SHP77 (cell line): Measurements from ENCODE around the gene RPH3AL.
"Not testable (repeated sequence)": the region's sequence is repeated elsewhere in the genome, so short reads cannot be mapped to it uniquely, and the experiment has no call there.

Experiments
- DNase-seq, 2 experiments: peaks; one replicate each; lab custom pipeline; 2025; lab: John Stamatoyannopoulos, UW

The RPH3AL gene

DNA sequence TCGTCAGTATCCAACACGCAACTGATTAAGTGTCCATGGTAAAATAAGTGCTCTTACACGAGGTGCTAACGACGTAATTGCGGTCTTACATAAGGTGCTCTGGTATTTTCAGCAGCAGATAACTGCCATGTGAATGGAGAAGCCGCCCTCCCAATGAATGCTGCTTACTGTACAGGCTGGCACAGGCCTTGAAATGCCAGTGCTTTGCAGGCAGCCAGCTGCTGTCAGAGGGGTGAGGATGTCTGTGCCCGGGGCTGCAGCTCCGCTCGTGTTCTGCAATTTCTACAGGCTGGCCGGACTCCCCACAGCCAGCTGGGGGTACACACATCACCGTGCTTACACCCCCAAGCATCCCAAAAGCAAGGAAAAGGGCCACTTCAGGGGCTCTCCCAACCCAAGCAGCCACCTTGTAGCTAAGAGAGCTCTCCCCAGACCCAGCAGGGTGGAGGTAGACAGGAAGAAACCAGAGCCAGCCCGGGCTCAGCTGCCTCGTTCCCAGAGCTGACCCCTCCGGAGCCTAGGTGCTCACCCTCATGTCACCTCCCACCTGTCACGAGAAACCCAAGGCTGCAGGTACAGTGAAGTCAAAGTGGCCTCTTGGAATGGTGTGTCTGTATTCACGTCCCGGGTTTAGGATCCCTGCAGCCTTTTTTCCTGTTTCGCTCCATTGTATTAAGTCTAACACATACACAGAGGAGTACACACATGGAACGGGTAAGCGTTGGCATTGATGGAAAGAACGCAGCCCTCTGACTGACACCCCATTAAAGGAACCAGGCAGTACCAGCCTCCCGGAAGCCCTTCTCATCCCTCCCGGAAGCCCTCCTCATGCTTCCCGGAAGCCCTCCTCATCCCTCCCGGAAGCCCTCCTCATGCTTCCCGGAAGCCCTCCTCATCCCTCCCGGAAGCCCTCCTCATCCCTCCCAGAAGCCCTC lies 27.2 kb upstream of the RPH3AL start:
- no peak for DNase-seq

DNA sequence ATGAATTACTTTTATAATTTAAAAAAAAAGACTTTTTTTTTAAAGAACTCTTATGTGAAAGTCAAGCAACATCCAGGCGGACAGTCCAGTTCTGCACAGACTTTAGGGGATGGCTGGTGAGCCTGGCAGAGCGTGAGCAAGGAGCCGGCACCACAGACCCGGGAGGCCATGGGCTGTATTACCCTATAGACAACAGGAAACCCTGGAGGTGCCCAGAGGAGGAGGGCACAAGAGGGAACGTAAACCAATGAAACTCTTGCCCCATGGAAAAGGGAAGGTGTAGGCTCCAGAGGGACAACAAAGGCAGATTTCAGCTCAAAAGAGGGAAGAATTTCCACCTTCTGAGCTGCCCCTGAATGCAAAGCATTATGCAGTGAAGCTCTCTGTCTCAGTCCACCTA lies 25.5 kb upstream of the RPH3AL start:
- peak; percentile 84 to 90 for DNase-seq

DNA sequence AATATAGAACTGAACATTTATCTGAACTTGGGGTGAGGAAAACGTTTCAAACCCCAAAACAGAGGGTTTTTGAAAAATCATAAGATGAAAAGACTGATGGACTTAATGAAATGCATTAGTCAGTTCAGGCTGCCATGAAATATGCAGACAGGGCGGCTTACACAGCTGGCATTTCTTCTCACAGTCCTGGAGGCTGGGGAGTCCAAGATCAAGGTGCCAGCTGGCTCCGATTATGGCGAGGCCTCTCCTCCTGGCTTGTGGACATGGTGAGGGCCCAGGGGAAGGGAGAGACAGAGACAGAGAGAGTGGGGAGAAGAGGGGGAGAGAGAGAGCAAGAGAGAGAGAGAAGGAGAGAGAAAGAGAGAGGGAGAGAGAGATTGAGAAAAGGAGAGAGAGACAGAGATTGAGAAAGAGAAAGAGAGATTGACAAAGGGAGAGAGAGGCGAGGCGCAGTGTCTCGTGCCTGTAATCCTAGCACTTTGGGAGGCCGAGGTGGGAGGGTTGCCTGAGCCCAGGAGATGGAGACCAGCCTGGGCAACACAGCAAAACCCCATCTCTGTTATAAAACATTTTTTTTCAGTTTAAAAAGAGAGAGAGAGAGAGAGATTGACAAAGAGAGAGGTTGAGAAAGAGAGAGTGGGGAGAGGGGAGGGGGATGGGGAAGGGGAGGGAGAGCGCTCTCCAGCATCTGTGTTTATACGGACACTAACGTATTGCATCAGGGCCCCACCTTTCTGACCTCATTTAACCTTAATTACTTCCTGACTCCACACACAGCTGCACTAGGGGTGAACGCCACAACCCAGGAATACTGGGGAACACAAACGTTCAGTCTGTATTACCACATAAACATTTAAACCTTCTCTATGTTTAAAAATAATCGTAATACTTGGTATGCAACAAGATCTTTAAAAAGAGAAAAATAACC lies 24.6 kb upstream of the RPH3AL start:
- peak; percentile 83 to 91 for DNase-seq

DNA sequence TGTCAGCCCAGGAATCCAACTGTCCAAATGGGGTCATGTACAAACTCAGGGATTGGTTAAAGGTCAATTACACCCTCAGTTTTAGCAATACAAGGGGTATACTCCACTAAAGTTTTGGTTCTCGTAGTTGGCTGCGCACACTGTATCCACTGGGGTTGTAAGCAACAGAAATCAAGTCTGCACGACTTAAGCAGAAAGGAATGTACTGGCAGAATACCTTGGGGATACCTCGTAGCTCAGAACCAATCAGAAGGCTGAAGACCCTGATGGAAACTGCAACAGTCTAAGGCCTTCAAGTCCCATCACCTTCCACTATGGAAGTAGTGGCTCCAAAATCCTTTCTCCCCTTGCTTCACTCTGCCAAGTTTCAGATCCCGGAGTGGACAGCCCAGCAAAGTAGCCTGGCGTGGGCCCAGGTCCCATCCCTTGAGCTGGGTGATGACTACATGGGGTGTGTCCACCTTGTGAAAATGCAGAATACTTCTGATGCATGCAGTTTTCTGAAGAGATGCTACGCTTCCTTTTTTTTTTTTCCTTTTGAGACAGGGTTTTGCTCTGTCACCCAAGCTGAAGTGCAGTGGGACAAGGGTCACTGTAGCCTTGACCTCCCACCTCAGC lies 21.1 kb upstream of the RPH3AL start:
- no peak for DNase-seq

DNA sequence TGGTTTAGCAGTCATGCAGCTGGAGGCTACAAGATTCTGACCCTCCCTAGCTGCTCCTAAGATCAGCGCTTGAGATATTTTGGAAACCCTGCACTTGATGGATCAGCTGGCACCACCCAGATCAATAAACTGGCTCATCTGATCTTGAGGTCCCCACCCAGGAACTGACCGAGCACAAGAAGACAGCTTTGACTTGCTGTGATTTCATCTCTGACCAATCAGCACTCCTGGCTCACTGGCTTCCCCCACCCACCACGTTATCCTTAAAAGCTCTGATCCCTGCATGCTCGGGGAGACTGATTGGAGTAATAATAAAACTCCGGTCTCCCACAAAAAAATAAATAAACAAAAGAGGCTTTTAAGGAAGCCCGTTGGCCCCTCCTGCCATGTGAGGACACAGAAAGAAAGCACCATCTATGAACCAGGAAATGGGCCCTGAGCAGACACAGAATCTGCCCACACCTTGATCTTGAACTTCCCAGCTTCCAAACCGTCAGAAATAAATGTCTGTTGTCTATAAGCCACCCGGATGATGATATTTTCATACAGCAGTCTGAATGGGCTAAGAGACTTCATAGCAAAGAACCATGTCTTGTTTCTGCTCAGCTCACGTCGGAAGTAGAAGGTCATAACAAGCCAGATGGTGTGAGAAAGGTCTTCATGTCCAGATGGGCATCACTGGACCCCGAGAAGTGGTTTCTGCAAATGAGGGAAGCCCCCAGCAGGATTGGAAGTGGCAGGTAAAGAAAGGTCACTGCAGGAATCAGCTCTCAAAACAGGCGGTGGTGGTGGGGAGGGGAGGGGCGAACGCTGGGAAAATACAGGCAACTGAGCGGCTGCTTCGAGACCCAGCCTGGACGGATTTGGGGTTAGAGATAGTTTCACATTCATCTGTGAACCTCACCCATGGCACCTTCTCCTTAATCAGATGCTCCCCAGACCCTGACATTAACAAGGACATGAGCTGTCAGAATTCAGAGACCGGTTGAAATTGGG lies 19.8 kb upstream of the RPH3AL start:
- DNase-seq, result no peak

DNA sequence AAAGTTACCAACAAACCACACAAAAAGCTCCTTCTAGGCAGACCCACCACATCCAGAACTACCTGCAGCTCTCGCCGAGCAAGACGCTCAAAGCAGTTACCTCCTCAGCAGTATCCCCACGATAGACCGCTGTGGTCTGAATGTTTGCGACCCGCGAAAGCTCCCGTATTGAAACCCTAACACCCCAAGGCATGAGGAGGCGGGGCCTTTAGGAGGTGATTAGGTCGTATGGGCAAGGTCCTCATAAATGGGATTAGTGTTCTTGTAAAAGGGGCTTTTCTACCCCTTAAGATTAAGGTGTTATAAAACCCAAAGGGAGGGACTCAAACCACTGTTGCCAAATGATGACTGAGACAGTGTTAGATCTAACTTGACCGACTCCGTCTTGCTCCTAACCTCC lies 19.0 kb upstream of the RPH3AL start:
- DNase-seq, result no peak

DNA sequence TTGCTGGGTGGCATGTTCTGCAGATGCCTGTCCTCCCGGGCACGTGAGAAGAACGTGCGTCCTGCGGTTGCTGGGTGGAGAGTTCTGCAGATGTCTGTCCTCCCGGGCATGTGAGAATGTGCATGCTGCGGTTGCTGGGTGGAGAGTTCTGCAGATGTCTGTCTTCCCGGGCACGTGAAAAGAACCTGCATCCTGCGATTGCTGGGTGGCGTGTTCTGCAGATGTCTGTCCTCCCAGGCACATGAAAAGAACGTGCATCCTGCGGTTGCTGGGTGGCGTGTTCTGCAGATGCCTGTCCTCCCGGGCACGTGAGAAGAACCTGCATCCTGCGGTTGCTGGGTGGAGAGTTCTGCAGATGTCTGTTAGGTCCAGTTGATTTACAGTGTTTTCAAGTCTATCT lies 15.0 kb upstream of the RPH3AL start:
- DNase-seq, result not testable (repeated sequence)

DNA sequence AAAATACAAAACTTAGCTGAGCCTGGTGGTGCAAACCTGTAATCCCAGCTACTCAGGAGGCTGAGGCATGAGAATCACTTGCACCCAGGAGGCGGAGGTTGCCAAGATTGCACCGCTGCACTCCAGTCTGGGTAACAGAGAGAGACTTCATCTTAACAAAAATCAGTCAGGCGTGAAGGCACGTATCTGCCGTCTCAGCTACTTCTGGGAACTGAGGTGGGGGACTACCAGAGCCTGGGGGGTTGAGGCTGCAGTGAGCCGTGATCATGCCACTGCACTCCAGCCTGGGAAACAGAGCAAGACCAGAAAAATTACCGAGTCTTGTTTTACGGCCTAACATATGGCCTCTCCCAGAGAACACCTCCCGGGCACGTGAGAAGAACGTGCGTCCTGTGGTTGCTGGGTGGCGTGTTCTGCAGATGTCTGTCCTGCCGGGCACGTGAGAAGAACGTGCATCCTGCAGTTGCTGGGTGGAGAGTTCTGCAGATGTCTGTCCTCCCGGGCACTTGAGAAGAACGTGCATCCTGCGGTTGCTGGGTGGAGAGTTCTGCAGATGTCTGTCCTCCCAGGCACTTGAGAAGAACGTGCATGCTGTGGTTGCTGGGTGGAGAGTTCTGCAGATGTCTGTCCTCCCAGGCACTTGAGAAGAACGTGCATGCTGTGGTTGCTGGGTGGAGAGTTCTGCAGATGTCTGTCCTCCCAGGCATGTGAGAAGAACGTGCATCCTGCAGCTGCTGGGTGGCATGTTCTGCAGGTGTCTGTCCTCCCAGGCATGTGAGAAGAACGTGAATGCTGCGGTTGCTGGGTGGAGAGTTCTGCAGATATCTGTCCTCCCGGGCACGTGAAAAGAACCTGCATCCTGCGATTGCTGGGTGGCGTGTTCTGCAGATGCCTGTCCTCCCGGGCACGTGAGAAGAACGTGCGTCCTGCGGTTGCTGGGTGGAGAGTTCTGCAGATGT lies 14.3 kb upstream of the RPH3AL start:
- peak; percentile 50 to 69 for DNase-seq

DNA sequence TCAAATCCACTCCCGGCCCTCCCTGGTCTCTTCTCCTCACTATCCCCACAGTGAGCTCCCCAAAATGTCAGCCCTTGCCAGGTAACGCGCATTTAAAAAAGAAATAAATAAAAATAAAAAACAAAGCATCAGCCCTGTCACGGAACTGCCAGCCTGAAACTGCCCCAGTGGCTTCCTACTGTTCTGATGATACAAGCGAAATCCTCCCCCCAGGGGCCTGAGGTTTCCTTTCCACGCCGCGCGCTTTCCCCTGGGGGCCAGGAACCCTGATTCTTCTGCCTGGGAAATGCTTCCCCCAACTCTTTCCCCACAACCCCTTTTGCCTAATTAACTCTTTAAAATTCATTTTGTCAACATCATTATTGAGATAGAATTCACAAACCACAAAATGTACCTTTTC lies 12.2 kb upstream of the RPH3AL start:
- DNase-seq, result no peak

DNA sequence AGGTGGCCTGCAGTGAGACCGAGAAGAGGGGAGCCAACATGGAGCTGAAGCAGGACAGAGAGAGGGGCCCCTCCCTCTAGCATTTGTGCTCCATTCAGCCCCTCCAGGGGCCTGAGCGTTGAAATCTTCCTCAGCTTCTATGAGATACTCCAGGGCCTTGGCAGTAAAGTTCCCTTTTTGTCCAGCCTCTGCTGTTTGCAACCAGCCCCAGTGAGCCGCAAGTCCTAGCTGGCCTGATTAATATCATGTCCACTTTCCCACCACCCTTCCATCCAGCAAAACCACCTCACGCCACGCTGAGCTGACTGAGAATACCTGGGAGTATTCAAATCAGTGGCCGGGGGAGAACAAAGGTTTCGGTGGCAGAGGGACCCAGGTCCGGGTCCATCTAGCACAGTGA lies 11.7 kb upstream of the RPH3AL start:
- no peak for DNase-seq

DNA sequence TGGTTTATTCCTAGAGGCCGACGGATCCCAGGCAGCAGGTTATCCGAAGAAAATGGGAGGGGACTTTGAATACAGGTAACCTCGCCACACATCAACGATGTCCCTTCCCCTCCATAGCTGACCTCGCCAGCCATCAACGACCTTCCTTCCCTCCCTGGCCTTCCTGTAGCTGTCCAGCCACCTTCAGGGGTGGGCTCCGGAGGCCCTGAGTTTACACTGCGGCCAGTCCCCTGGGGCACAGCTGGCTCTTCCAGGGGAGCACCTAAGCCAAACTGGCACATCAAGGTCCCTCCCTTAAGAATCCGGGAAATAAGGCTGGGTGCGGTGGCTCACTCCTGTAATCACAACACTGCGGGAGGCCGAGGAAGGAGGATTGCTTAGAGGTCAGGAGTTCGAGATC lies 10.1 kb upstream of the RPH3AL start:
- DNase-seq, result no peak

DNA sequence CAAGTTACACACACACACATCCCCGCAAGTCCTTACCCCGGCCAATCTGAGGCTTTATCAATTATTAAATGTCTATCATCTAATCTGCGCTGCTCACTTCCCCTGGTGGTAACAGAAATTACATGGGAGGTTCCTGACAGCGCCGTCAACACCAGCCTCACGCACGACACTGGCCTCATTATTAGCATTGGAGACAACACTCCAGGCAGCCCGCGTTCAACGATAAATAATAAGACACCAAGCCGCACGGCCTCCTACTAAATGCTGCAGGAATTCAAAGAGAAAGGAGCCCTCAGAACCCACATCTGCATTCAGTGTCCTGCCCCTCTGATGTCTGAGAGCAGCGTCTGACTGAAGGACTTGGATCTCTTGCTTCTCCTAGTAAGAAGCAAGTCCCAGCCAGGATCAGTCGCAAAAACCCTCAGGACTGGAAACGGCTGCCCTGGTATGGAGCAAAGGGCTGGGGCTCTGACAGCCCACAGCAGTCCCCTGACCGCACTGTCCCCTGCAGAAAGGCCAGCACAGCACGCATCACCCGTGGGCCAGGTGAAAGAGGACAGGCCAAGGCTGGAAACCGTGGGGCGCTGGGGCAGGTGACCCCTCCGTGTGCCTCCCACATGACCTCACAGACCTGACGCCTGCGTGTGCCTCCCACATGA lies 7.6 kb upstream of the RPH3AL start:
- DNase-seq, result no peak

DNA sequence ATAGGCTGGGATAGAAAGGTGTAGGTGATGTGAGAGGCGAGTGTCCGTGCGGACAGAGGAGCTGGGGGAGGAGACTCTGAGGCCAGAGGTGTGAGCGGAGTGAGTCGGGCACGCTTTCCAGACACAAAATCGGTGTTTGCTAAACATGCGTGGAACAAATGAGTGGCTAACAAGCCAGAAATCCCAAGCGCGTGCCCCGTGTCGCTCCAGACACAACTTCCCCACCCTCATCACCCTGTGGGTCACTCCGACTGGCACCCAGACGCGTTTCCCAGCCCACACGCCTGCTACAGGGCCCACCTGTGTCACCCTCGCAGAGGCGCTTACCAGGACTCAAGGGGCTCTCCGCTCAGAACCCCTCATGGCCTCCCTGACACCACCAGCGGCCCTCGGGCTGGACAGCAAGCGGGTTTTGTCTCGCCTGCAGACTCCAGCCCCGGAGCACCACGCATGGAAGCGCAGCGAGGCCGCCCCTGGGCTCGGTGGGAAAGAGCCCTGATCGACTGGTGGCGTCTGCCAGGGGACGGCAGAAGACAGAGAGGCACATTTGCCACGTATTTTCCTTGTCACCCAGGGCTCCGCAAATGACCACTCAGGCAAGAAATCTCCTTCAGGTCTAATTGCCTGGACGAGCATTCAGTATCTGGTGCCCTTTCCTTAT lies 6.0 kb upstream of the RPH3AL start:
- no peak for DNase-seq

DNA sequence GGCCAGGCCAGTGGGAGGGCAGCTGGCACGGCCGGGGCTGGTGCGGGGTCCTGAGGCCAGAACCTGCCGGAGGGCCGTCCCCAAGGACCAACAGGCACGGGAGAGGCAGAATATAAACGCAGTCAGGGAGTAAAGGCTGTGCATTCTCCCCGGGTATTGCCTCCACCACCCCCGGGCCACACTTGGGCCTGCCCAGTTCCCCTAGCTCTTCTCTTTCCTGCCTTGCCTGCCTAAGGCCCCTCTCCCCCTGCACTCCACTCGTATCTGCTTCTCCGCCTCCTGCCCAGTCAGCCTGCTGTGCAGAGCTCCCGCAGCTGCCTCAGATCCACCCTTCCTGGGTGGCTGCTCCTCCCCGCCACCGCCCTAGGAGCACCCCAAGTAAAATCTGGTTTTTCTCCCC lies 5.0 kb upstream of the RPH3AL start:
- peak in 1 of 2 experiments; percentile 45 for DNase-seq

DNA sequence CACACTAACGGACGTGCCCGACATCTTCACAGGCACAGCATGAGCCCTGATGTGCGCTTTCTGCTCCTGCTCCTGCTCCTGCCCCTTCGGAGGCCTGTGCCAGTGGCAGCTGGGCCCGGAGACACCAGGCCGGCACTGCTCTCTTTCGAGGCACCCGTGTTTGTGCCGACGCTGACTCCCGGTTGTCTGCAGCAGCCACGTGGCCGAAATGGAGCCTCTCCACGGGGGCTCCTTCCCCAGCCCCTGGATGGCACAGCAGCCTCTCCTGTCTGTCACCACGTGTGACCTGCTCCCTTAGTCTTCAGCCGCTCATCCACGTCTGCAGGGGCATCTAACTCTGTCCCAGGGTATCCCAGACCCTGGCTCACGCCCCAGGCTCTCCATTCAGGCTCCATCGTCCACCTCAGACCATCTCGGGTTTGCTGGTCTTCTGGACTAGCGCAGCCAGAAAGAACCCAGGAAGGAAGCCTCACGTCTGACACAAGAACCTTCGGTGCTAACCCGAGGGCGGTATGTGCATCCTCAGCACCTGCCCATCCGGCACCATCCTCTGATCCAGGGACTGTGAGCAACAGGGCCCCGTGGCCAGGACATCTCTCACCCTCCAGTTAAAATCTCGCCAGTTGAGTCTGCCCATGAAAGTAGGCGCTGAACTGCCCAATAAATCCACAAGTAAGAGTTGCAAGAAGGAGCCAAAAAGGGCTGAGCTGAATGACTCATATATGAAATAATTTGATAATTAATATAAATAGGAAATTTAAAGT lies 4.2 kb upstream of the RPH3AL start:
- DNase-seq, result no peak

DNA sequence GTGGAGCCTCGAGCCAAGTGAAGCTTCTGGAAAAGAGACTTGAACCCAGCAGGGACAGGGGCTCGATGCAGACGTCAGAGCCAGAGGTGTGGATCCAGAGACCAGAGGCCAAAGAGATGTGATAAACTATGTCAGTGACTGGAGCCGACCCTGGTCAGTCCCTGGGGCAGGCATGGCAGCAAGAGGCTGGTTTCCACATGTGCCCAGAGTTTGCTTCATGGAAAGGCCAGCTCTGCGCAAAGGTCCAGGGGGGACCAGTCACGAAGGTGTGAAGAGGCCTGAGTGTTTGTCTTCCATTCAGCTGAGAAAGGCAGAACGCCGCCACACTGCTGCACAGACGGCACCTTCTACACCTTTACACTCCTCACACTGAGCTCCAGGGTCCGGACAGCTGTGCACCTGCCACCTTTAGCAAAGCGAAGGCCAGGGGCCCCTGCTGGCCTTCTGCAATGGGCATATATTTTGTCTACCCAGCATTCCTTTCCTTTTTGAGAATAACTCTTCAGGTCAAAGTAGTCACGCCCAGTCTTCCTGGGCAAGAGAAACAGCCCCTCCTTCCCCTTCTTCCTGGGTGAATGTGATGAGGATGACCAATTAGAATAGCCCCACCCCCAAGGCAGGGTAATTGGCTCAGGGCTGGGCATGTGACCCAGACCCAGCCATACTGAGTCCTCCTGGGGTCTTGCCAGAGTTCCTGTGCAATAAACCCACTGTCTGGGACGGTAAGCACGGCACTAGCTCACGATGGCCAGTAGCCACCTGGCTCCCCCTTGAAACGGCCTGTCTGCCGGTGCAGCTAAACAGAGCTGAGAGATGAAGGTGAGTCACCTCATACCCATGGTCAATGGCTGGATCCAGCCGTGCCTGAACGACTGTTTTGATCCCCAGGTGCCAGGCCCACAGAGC lies 2.3 kb upstream of the RPH3AL start:
- peak; percentile 99 for DNase-seq

DNA sequence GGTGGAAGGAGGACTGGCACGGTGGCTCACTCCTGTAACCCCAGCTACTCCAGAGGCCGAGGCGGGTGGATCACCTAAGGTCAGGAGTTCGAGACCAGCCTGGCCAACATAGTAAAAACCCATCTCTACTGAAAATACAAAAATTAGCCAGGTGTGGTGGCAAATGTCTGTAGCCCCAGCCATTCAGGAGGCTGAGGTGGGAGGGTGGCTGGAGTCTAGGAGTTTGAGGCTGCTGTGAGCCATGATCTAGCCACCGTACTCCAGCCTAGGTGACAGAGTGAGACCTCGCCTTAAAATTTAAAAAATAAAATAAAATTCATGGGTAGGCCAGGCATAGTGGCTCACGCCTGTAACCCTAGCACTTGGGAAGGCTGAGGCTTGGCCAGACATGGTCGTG lies 1.2 kb upstream of the RPH3AL start:
- no peak for DNase-seq
